ENCODE measurements around the gene KLHDC8A. TPM values are rescaled to one million over a fixed set of nuclear protein-coding genes. Genes with fewer than 3 reads are reported as not detected.

The KLHDC8A gene
- total and polyA plus RNA-seq, 2 donors (not counting 3 experiments of a cell fraction or from before 2014, with no cell fraction given), result not detected

- no peak overlapping the region for H2AFZ ChIP-seq (ENCODE audit: low read depth, low read length)
- no peaks in the 10 kb centered on the region for H4K20me1 ChIP-seq (replicated peaks; ENCODE audit: control insufficient read depth, extremely low read depth, insufficient read depth, low read length)
- no peaks in the 10 kb centered on the region for H3K4me1 ChIP-seq (ENCODE audit: control insufficient read depth, extremely low read depth, insufficient read depth, low read length)
- no peaks in the 10 kb centered on the region for H3K36me3 ChIP-seq (ENCODE audit: control insufficient read depth in 2 of 2, extremely low read depth in 1 of 2, insufficient read depth in 2 of 2, low read length in 2 of 2)
- intact Hi-C loops (cut with micrococcal nuclease) (loop anchor here (1.0 kb wide), 2 partner anchors 88 to 127 kb away; no protein-coding TSS in a partner anchor), dilution Hi-C loops (cut with MboI; ENCODE audit: extremely low pct_ligation_motif_present, low sequenced_read_pairs) (no loop called here)
- no peak overlapping the region for H3K4me2 ChIP-seq (ENCODE audit: insufficient read depth, low read length)
- peak; percentile 35 for DNase-seq (ENCODE audit: low read depth, low spot score)
- peaks cover 8 to 19% of the 10 kb centered on the region in 2 experiments for H3K27me3 ChIP-seq (ENCODE audit: control insufficient read depth in 2 of 2, insufficient read depth in 2 of 2, low read length in 2 of 2)
- H3K79me2 ChIP-seq (ENCODE audit: control insufficient read depth, insufficient read depth, low read length), result no peaks in the 10 kb centered on the region
- no TSS peak for BruUV-seq (replicated peaks)
- POLR2A ChIA-PET, result no interaction called here
- FAIRE-seq, result peak; percentile 56
- H3K9me3 ChIP-seq (replicated peaks; ENCODE audit: control insufficient read depth, insufficient read depth, low read length), result no peaks in the 10 kb centered on the region
- no peak overlapping the region for H3K9ac ChIP-seq (replicated peaks; ENCODE audit: extremely low read depth, insufficient read depth, low read length)
- no peak overlapping the region for H3K27ac ChIP-seq (ENCODE audit: insufficient read depth, low read depth, low read length)
- CTCF ChIA-PET, result interaction anchor here (0.8 to 3.4 kb wide), 20 partner anchors 9 to 165 kb away, joined by 3 to 130 read pairs (median 5); partner anchors contain the start of gene LEMD1
- H3K9me1 ChIP-seq (replicated peaks; ENCODE audit: control insufficient read depth, extremely low read depth, insufficient read depth, low read length), result no peaks in the 10 kb centered on the region
- no peak overlapping the region for H3K4me3 ChIP-seq (replicated peaks in 1 of 3; ENCODE audit: insufficient read depth in 1 of 3, low read depth in 1 of 3, low read length in 3 of 3)
- TF ChIP-seq, protein P1, sequence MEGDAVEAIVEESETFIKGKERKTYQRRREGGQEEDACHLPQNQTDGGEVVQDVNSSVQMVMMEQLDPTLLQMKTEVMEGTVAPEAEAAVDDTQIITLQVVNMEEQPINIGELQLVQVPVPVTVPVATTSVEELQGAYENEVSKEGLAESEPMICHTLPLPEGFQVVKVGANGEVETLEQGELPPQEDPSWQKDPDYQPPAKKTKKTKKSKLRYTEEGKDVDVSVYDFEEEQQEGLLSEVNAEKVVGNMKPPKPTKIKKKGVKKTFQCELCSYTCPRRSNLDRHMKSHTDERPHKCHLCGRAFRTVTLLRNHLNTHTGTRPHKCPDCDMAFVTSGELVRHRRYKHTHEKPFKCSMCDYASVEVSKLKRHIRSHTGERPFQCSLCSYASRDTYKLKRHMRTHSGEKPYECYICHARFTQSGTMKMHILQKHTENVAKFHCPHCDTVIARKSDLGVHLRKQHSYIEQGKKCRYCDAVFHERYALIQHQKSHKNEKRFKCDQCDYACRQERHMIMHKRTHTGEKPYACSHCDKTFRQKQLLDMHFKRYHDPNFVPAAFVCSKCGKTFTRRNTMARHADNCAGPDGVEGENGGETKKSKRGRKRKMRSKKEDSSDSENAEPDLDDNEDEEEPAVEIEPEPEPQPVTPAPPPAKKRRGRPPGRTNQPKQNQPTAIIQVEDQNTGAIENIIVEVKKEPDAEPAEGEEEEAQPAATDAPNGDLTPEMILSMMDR (IDR thresholded peaks at IDR 0.05; ENCODE audit: extremely low read depth in 1 of 2, insufficient read depth in 1 of 2, low read depth in 1 of 2, low read length in 2 of 2), result peak; percentile 52 to 54
- TF ChIP-seq GATA2 (IDR thresholded peaks at IDR 0.05; ENCODE audit: insufficient read depth, insufficient read length, low read depth, low read length), result no peak
These were observed 40.4 kb upstream of the KLHDC8A start for GRCh38 chr1:205396967-205397616.

GRCh38 chr1:205395616-205396015 lies 38.9 kb upstream of the KLHDC8A start:
- H3K36me3 ChIP-seq (ENCODE audit: control insufficient read depth in 2 of 2, extremely low read depth in 1 of 2, insufficient read depth in 2 of 2, low read length in 2 of 2), result no peaks in the 10 kb centered on the region
- no peak for FAIRE-seq
- H3K79me2 ChIP-seq (ENCODE audit: control insufficient read depth, insufficient read depth, low read length), result no peaks in the 10 kb centered on the region
- no peaks in the 10 kb centered on the region for H3K4me1 ChIP-seq (ENCODE audit: control insufficient read depth, extremely low read depth, insufficient read depth, low read length)
- H3K27me3 ChIP-seq (ENCODE audit: control insufficient read depth in 2 of 2, insufficient read depth in 2 of 2, low read length in 2 of 2), result peaks cover 8 to 19% of the 10 kb centered on the region in 2 experiments
- no peak for DNase-seq (ENCODE audit: low read depth, low spot score)
- BruUV-seq (replicated peaks), result no TSS peak
- H3K4me2 ChIP-seq (ENCODE audit: insufficient read depth, low read length), result no peak overlapping the region
- H4K20me1 ChIP-seq (replicated peaks; ENCODE audit: control insufficient read depth, extremely low read depth, insufficient read depth, low read length), result no peaks in the 10 kb centered on the region
- TF ChIP-seq MAX (IDR thresholded peaks at IDR 0.05; ENCODE audit: insufficient read depth, insufficient read length), result no peak
- no peak for TF ChIP-seq GATA2 (IDR thresholded peaks at IDR 0.05; ENCODE audit: insufficient read depth, insufficient read length, low read depth, low read length)
- TF ChIP-seq, protein P1 (IDR thresholded peaks at IDR 0.05; ENCODE audit: extremely low read depth in 1 of 2, insufficient read depth in 1 of 2, low read depth in 1 of 2, low read length in 2 of 2), result no peak
- TF ChIP-seq POLR2A (IDR thresholded peaks at IDR 0.05; ENCODE audit: low read depth, low read length), result no peak
- TF ChIP-seq MYC (IDR thresholded peaks at IDR 0.05; ENCODE audit: low read depth, low read length), result no peak
- no peak for TF ChIP-seq EZH2 (IDR thresholded peaks at IDR 0.05; ENCODE audit: borderline replicate concordance, low read depth, low read length, severe bottlenecking)
- TF ChIP-seq JUN (IDR thresholded peaks at IDR 0.05; ENCODE audit: borderline replicate concordance, insufficient read depth, insufficient read length, low read depth), result no peak
- no peak for TF ChIP-seq FOS (IDR thresholded peaks at IDR 0.05; ENCODE audit: borderline replicate concordance, insufficient read depth, low read length)
- TF ChIP-seq POLR2AphosphoS5 (IDR thresholded peaks at IDR 0.05; ENCODE audit: insufficient read depth, low read depth, low read length), result no peak
- no peak overlapping the region for H3K27ac ChIP-seq (ENCODE audit: insufficient read depth, low read depth, low read length)
- no peak overlapping the region for H3K4me3 ChIP-seq (replicated peaks in 1 of 3; ENCODE audit: insufficient read depth in 1 of 3, low read depth in 1 of 3, low read length in 3 of 3)
- CTCF ChIA-PET, result interaction anchor here (1.2 to 3.4 kb wide), 5 partner anchors 17 to 129 kb away, joined by 3 to 130 read pairs (median 8); no protein-coding TSS in a partner anchor
- intact Hi-C loops (cut with micrococcal nuclease), result no loop called here
- H2AFZ ChIP-seq (ENCODE audit: low read depth, low read length), result no peak overlapping the region
- no peak overlapping the region for H3K9ac ChIP-seq (replicated peaks; ENCODE audit: extremely low read depth, insufficient read depth, low read length)
- POLR2A ChIA-PET, result no interaction called here
- H3K9me3 ChIP-seq (replicated peaks; ENCODE audit: control insufficient read depth, insufficient read depth, low read length), result no peaks in the 10 kb centered on the region
- H3K9me1 ChIP-seq (replicated peaks; ENCODE audit: control insufficient read depth, extremely low read depth, insufficient read depth, low read length), result no peaks in the 10 kb centered on the region
- dilution Hi-C loops (cut with MboI; ENCODE audit: extremely low pct_ligation_motif_present, low sequenced_read_pairs), result no loop called here
